Measurements from ENCODE around the gene TM9SF3.

DNA sequence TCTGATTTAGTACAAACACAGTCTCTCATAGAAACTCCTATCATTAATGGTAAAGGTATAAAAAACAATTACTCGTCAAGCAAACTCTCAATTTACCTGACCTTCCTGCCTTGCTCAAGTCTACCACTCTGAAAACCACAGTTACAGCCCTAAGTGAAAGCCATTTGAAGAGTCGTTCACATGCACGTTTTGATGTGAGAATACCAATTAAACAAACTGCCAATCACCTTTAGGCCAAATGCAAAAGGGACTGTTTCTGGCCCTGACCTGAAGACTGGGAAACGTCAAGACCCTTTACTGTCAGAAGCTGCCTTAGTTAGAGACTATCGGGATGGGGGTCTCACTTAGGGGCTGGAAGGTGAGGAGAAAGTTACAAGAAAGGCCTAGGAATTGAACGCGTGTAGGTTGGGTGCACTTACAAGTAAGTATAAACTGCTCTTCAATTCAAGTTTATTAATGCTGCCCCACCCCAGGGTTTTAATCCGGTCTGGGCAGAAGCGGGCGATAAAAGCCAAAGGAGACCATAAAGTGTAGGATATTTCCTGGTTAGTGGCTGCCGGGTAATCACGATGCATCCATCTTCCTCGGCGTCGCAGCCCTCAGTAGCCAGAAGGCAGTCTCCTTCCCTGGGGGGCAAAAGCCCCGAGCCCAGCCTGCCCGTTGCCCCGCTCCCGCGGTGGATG, 935 bp downstream of the TM9SF3 start:
- TF ChIP-seq, protein P1, sequence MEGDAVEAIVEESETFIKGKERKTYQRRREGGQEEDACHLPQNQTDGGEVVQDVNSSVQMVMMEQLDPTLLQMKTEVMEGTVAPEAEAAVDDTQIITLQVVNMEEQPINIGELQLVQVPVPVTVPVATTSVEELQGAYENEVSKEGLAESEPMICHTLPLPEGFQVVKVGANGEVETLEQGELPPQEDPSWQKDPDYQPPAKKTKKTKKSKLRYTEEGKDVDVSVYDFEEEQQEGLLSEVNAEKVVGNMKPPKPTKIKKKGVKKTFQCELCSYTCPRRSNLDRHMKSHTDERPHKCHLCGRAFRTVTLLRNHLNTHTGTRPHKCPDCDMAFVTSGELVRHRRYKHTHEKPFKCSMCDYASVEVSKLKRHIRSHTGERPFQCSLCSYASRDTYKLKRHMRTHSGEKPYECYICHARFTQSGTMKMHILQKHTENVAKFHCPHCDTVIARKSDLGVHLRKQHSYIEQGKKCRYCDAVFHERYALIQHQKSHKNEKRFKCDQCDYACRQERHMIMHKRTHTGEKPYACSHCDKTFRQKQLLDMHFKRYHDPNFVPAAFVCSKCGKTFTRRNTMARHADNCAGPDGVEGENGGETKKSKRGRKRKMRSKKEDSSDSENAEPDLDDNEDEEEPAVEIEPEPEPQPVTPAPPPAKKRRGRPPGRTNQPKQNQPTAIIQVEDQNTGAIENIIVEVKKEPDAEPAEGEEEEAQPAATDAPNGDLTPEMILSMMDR (IDR thresholded peaks at IDR 0.05 in 4 of 5, conservative IDR thresholded peaks at IDR 0.05 in 1 of 5): no peak
- no peak for TF ChIP-seq POLR2A (IDR thresholded peaks at IDR 0.05)

All from gastrocnemius medialis (tissue), 4 donors.